Activated CD4-positive, alpha-beta T cell treated with anti-CD3 and anti-CD28 coated beads for 48 hours (primary cell): ENCODE results near the gene TDRD12.
A peak's percentile ranks its signal among the peaks of the same experiment; 100 is the strongest.
"Not testable (repeated sequence)": the region's sequence is repeated elsewhere in the genome, so short reads cannot be mapped to it uniquely, and the experiment has no call there.

Experiments used
- DNase-seq: peaks from one replicate; pipeline ENCODE4 v3.0.0-alpha.2; 2020

The TDRD12 gene

DNA sequence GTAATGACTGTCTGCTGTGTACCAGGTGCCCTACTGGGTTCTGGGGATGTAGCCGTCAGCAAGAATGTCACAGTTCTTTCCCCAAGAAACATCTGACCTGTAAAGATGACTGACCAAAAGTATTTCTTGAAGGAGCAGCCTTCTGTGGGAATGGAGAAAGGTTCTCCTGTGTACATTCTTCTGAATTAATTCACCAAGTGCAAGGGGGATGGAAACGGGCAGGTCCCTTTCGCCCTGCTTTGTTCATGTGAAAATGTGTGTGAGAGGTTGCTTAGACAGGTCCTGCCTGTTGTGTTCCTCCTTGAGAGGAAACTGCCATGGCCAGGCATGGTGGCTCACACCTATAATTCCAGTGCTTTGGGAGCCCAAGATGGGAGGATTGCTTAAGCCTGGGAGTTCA, 93.0 kb downstream of the TDRD12 start:
- no peak for DNase-seq

GRCh38 chr19:32813862-32814425, 94.4 kb downstream of the TDRD12 start:
- no peak for DNase-seq

GRCh38 chr19:32814624-32815023, 95.1 kb downstream of the TDRD12 start:
- DNase-seq: no peak

GRCh38 chr19:32816555-32817099, 97.1 kb downstream of the TDRD12 start:
- no peak for DNase-seq

DNA sequence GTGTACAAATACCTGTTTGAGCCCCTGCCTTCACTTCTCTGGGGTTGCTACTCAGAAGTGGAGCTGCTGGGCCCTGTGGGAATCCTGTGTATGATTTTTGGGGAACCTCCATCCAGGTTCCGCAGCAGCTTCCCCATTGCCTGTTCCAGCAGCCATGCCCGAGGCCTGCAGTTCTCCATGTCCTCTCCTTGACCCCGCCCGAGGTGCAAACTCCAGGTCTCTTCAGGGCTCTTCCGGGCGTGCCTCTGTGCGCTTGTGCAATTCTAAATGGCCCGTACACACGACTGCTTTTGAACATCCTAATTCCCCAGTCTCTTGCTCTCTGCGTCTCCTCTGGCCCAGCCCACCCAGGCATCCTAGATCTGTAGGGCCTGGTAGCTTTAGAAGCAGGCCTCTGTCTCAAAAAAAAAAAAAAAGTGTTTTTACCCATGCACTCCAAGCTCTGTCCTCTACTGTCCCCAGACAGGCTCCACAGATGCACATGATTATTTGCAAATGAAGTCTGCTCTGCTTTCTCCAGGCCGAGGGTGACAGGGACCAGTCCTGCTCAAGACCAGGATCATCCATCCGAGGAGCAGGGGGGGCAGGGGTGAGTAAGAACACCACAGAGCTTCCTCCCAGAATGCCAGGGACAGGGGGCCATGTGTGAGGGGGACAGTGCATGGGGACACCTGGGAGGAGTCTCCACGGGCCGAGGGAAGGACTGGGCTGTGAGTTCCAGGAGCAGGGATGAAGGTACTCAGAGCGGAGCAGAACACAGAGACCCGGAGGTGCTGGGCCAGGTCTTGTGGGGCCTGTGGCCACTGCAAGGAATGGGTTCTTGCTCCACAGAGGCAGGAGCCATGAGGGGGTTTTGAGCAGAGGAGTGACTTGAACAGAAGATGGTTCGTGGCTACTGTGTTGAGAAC, 98.3 kb downstream of the TDRD12 start:
- no peak for DNase-seq

DNA sequence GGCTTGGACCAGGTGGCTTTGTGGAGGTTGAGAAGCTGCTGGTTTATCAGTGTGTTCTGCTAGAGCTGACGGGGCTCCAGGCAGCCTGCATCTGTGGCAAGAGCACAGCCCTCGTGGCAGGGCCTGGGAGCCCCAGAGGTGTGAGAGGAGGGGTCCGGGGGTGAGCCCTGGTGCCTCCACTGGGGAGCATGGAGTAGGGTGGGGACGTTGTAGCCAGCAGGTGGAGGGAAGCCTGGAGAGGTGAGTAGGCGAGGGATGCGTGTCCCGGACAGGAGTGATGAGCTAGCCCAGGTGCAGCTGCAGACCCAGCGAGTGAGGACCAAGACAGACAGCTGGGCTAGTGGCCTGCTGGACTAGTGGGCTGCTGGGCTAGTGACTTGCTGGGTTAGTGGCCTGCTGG, 99.0 kb downstream of the TDRD12 start:
- DNase-seq: no peak

DNA sequence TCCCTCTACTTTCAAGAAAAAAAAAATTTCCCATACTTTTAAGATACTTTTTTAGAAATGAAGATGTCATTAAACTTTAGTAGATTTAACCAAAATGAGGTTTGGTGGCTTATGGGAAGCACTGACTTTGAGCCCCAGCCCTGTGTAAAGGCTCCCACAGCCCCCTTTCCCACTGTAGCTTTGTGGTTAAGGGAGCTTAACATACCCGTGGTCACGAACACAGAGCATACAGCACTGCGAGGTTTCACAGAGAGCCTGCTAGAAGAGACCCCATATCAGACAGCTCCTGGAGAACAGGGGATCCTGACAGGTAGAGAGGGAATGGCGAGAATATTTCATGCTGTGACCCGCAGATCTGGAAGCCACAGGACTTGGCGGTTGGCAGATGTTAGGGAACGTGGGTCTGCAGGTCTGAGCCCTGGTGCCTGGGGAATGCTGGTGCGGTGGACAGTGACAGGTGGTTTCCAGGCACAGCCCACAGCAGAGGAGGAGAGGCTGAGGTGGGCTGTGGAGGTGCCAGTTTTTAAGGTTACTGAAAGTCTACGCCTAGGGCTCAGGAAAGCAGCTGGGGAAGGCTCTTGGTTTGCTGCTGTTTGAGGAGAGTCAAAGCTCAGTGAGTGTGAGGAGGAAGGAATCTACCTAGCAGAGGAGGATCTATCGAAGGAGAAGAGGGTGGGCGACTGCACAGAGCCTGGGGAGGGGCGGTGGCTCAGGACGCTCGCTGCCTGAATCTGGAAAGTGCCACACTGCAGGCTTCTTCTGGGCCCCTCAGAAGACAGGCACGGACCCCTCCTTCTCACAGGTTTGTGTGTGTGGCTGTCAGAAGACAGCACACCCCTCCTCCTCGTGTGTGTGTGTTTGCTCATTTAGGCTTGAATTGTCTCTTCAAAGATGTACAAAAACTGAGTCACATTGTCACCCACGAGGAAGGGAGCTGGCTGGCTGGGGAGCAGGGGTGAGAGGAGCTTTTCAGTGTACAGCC, 100.1 kb downstream of the TDRD12 start:
- DNase-seq: no peak

DNA sequence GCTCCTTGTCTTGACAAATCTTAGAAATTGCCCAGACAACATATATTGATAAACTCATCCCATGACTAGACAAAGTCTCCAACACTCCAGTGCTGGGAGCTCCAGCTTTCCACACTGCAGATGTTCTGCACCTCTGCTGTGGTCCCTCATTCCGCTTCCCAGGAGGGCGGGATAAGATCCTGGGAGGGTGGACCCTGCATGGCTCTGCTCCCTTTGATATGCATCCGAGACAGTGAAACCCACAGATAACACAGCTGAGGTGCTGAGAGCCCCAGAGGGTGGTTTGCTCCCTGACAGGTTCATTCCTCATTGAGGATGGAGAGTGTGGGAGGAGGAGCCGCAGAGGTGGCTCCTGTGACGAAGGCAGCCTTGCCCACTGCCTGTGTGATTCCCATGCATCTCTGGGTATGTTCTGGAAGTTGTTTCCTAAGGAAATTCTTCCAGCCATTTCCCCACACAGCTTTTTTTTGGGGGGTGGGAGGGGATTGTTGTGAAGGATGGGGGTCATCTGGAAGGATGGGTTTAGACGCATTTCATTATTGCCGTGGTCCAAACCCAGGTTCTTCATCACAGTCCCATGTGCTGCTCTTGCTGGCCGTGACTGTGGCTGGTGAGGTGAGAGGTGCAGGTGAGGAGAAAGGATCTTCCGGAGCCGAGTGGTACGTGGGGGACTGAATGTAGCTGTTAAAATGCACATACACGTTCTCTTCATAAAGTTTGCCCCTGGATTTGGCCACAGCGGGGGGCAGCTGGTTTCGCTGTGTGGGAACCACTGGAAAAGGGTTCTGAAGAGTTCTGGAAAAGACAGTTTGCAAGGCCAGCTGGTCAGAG, 103.6 kb downstream of the TDRD12 start:
- no peak for DNase-seq

GRCh38 chr19:32823747-32824102, 104.2 kb downstream of the TDRD12 start:
- no peak for DNase-seq

- DNase-seq: no peak
Measured at GRCh38 chr19:32824191-32824751, 104.7 kb downstream of the TDRD12 start.

- DNase-seq: no peak
Measured at GRCh38 chr19:32824916-32825608, 105.5 kb downstream of the TDRD12 start.

GRCh38 chr19:32828139-32828538, 108.6 kb downstream of the TDRD12 start:
- DNase-seq: no peak

DNA sequence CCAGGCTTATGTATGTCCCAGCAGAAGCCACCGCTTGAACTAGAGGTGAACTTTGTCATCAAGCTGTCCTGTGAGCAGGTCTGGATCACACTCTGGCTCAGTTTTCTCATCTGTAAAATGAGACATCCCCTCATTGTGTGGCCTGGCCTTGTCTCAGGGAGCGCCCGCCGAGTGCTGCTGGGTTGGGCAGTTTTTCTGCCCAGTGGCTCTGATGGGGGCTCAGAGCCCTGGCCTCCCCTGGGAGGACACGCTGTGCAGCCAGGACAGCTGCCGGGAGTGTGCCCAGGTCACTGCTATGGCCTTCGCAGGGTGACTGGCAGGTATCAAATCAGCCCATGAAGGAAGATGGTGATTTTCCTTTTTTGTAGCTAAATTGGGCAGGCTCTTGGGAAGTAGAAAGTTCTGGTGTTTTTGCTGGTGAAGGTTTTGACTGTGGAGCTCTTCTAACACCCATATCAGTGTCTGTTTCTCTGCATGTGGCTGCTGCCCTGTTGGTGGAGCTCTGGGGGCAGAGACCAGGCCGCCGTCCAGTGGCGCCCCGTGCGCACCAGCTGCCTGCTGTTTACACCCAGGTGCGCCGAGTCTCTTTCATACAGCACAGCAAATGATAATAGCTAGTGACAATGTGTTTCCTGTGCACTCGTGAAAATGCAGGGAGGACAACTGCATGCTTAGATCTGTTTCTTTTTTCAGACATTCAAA, 109.2 kb downstream of the TDRD12 start:
- no peak for DNase-seq

GRCh38 chr19:32829345-32829896, 109.9 kb downstream of the TDRD12 start:
- DNase-seq: peak; percentile 25

- DNase-seq: no peak
Measured at GRCh38 chr19:32830231-32831014, 110.9 kb downstream of the TDRD12 start.

GRCh38 chr19:32831611-32832010, 112.0 kb downstream of the TDRD12 start:
- DNase-seq: no peak

- DNase-seq: not testable (repeated sequence)
Measured at GRCh38 chr19:32832094-32832493, 112.5 kb downstream of the TDRD12 start.

DNA sequence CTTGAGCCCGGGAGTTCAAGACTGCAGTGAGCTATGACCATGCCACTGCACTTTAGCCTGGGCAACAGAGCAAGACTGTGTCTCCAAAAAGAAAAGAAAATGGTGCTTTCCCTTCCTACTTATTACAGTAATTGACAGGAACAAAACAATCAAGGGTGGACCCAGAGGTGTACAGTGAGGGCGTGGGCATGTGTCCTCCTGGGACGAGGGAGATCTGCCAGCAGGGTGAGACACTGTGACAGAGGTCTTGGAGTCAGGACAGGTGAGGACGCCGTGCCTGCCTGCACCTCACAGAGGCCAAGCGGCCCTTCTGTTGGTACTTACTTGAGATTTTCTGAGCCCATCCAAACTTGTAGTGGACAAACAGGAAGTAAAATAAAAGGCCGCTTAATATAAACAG, 113.3 kb downstream of the TDRD12 start:
- DNase-seq: not testable (repeated sequence)

DNA sequence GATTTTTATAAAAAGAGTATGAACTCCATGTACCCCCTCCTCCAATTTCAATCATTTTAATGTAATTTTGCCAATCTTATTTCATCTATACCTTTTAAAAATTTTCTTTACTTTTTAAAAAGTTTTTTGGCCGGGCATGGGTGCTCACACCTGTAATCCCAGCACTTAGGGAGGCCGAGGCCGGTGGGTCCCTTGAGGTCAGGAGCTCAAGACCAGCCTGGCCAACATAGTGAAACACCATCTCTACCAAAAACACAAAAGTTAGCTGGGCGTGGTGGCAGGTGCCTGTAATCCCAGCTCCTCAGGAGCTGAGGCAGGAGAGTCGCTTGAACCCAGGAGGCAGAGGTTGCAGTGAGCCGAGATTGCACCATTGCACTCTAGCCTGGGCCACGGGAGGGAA, 113.8 kb downstream of the TDRD12 start:
- DNase-seq: not testable (repeated sequence)
